ENCODE measurements around the gene ZNF101.

The ZNF101 gene

GRCh38 chr19:19655051-19655594 lies 13.5 kb upstream of the ZNF101 start:
- Histone ChIP-seq H3K36me3 (peaks cover 98% of the 10 kb centered on the region), H3K27me3 (ENCODE audit: insufficient read depth, low read depth, severe bottlenecking) (no peaks in the 10 kb centered on the region), H3K9me3 (ENCODE audit: severe bottlenecking) (no peaks in the 10 kb centered on the region), H3K27ac (no peak overlapping the region), H3K4me3 (ENCODE audit: low read depth, low read length) (no peak overlapping the region)
- TF ChIP-seq CTCF (IDR thresholded peaks at IDR 0.05; ENCODE audit: low read depth, low read length) = no peak
- DNase-seq = no peak

GRCh38 chr19:19655641-19656343 lies 12.8 kb upstream of the ZNF101 start:
- Histone ChIP-seq H3K27ac (no peak overlapping the region), H3K36me3 (peaks cover 93% of the 10 kb centered on the region), H3K27me3 (ENCODE audit: insufficient read depth, low read depth, severe bottlenecking) (no peaks in the 10 kb centered on the region), H3K9me3 (ENCODE audit: severe bottlenecking) (no peaks in the 10 kb centered on the region), H3K4me3 (ENCODE audit: low read depth, low read length) (no peak overlapping the region)
- DNase-seq = no peak
- no peak for TF ChIP-seq CTCF (IDR thresholded peaks at IDR 0.05; ENCODE audit: low read depth, low read length)

GRCh38 chr19:19656451-19657396 lies 11.9 kb upstream of the ZNF101 start:
- Histone ChIP-seq H3K27ac (peak overlapping the region; percentile 66), H3K27me3 (ENCODE audit: insufficient read depth, low read depth, severe bottlenecking) (no peaks in the 10 kb centered on the region), H3K9me3 (ENCODE audit: severe bottlenecking) (no peaks in the 10 kb centered on the region), H3K36me3 (peaks cover 87% of the 10 kb centered on the region), H3K4me3 (ENCODE audit: low read depth, low read length) (no peak overlapping the region)
- DNase-seq = no peak
- no peak for TF ChIP-seq CTCF (IDR thresholded peaks at IDR 0.05; ENCODE audit: low read depth, low read length)

GRCh38 chr19:19657397-19657783 lies 11.2 kb upstream of the ZNF101 start:
- Histone ChIP-seq H3K36me3 (peaks cover 81% of the 10 kb centered on the region), H3K27ac (peak overlapping the region; percentile 66), H3K9me3 (ENCODE audit: severe bottlenecking) (no peaks in the 10 kb centered on the region), H3K4me3 (ENCODE audit: low read depth, low read length) (no peak overlapping the region), H3K27me3 (ENCODE audit: insufficient read depth, low read depth, severe bottlenecking) (no peaks in the 10 kb centered on the region)
- peak; percentile 79 for DNase-seq
- TF ChIP-seq CTCF (IDR thresholded peaks at IDR 0.05; ENCODE audit: low read depth, low read length) = no peak

- Histone ChIP-seq H3K27ac (no peak overlapping the region), H3K4me3 (ENCODE audit: low read depth, low read length) (no peak overlapping the region), H3K36me3 (peaks cover 59% of the 10 kb centered on the region), H3K9me3 (ENCODE audit: severe bottlenecking) (no peaks in the 10 kb centered on the region), H3K27me3 (ENCODE audit: insufficient read depth, low read depth, severe bottlenecking) (no peaks in the 10 kb centered on the region)
- DNase-seq = no peak
- no peak for TF ChIP-seq CTCF (IDR thresholded peaks at IDR 0.05; ENCODE audit: low read depth, low read length)
Measured at GRCh38 chr19:19659646-19660245, 8.9 kb upstream of the ZNF101 start.
